Activated T-helper 17 cell treated with anti-CD3 and anti-CD28 coated beads, Interleukin-2, amount 50 U/mL, for 72 hours (primary cell): Measurements from ENCODE around the gene USP3. TPM values are rescaled to one million over a fixed set of nuclear protein-coding genes. Genes with fewer than 3 reads are reported as not detected.

Experiments used
- ATAC-seq: fragments of 150-1000 bp; cut with Tn5 transposase; replicated peaks from 2 replicates; pipeline ENCODE4 v1.10.0; 2021; ENCODE audit warnings: mild to moderate bottlenecking, moderate library complexity
- H3K27ac Mint-ChIP-seq: one replicate; pipeline ENCODE4 v1.8.0; 2022; ENCODE audit warnings: mixed read lengths
- H3K27me3 Mint-ChIP-seq: one replicate; pipeline ENCODE4 v1.8.0; 2022; ENCODE audit warnings: mixed read lengths
- H3K36me3 Mint-ChIP-seq: one replicate; pipeline ENCODE4 v1.8.0; 2022; ENCODE audit warnings: low read depth, mild to moderate bottlenecking, mixed read lengths
- H3K4me1 Mint-ChIP-seq: one replicate; pipeline ENCODE4 v1.8.0; 2022; ENCODE audit warnings: mixed read lengths
- H3K4me3 Mint-ChIP-seq: one replicate; pipeline ENCODE4 v1.8.0; 2022; ENCODE audit warnings: mild to moderate bottlenecking, mixed read lengths
- H3K9me3 Mint-ChIP-seq: one replicate; pipeline ENCODE4 v1.8.0; 2022; ENCODE audit warnings: mixed read lengths
- total RNA-seq, 2 donors: library from RNA; stranded (reverse); gene quantifications; one replicate each; pipeline ENCODE4 v1.2.3, GENCODE V29; 2022

The USP3 gene
- total RNA-seq, 2 donors from 2014 or later = 60.9 to 102 TPM

- Mint-ChIP-seq H3K4me1 (peaks cover 29% of the 10 kb centered on the region), H3K9me3 (no peaks in the 10 kb centered on the region), H3K27ac (peak overlapping the region; percentile 71), H3K36me3 (peaks cover 13% of the 10 kb centered on the region), H3K27me3 (no peaks in the 10 kb centered on the region), H3K4me3 (peak overlapping the region; percentile 86)
- peak; percentile 5 for ATAC-seq
Observed at GRCh38 chr15:63599401-63600000, 95.1 kb downstream of the USP3 start.

DNA sequence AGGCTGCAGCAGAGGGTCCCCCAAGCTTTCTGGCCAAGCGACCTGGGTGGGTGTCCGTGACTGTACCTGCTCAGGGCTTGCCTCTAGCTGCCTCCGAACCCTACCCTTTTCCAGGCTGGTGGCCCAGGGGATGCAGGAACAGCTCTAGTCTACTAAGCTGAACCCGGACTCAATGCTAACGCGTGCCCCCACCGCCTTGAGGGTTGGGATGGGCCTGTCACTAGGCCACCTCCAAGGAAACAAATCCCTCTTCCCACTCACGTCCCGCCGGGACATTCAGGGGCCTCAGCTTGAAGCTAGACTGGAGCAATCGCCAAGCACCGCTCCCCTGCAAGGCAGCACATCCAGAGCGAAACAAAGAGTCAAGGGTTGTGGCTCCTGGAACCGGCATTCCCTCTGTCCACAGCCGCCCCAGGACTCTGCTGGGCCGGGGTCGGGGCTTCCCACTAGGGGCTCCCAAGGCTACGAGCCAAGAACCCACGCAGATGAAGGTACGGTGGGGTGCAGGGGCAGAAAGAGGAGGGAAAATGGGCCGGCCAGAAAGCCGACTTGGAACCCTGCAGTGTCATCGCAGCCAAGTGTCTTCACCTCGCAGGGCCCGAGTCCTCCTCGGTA, 95.7 kb downstream of the USP3 start:
- no peaks in the 10 kb centered on the region for H3K27me3 Mint-ChIP-seq
- peaks cover 13% of the 10 kb centered on the region for H3K36me3 Mint-ChIP-seq
- H3K27ac Mint-ChIP-seq = peak overlapping the region; percentile 71
- H3K9me3 Mint-ChIP-seq = no peaks in the 10 kb centered on the region
- peak overlapping the region; percentile 86 for H3K4me3 Mint-ChIP-seq
- ATAC-seq = peak; percentile 10
- peaks cover 25% of the 10 kb centered on the region for H3K4me1 Mint-ChIP-seq

DNA sequence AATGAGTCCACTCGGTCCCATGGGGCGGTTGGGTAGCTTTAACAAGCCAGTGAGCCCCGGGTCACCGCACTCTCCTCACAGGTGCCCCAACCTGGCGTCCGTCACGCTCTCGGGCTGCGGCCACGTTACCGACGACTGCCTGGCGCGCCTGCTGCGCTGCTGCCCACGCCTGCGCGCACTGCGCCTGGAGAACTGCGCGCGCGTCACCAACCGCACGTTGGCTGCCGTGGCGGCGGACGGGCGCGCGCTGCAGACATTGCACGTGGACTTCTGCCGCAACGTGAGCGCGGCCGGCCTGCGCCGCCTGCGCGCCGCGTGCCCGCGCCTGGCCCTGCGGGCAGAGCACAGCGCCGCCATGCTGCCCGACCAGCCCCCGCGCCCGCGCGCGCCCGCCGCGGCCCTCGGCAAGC, 96.2 kb downstream of the USP3 start:
- Mint-ChIP-seq H3K27ac (peak overlapping the region; percentile 89), H3K4me1 (peaks cover 22% of the 10 kb centered on the region), H3K9me3 (no peaks in the 10 kb centered on the region), H3K4me3 (peak overlapping the region; percentile 86), H3K36me3 (peaks cover 13% of the 10 kb centered on the region), H3K27me3 (no peaks in the 10 kb centered on the region)
- peak; percentile 83 for ATAC-seq

GRCh38 chr15:63601026-63601703, 96.8 kb downstream of the USP3 start:
- Mint-ChIP-seq H3K9me3 (no peaks in the 10 kb centered on the region), H3K36me3 (peaks cover 13% of the 10 kb centered on the region), H3K4me3 (peak overlapping the region; percentile 86), H3K27ac (peak overlapping the region; percentile 89), H3K4me1 (peaks cover 17% of the 10 kb centered on the region), H3K27me3 (no peaks in the 10 kb centered on the region)
- ATAC-seq = peak; percentile 25

GRCh38 chr15:63601704-63602185, 97.4 kb downstream of the USP3 start:
- H3K27ac Mint-ChIP-seq = peak overlapping the region; percentile 89
- H3K4me1 Mint-ChIP-seq = peaks cover 11% of the 10 kb centered on the region
- H3K27me3 Mint-ChIP-seq = no peaks in the 10 kb centered on the region
- ATAC-seq = no peak
- no peaks in the 10 kb centered on the region for H3K9me3 Mint-ChIP-seq
- peaks cover 13% of the 10 kb centered on the region for H3K36me3 Mint-ChIP-seq
- peak overlapping the region; percentile 86 for H3K4me3 Mint-ChIP-seq

DNA sequence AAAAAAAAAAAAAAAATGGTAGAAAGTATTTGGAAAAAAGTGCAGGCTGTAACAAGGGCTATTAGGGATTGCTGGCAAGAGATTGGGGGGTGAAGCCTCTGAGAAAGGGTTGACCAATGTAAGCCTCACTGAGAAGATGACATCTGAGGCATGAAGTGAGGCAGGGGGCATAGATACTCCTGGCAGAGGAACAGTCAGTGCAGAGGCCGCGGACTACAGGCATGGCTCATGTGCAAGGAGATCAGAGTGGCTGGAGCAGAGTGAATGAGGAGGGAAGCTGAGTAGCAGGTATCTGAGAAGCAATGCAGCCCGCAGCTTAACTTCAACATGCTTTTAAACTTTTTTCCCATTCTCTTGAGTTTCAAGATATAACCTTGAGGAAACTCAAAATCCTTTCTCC, 98.2 kb downstream of the USP3 start:
- H3K4me3 Mint-ChIP-seq = peak overlapping the region; percentile 86
- no peak overlapping the region for H3K27ac Mint-ChIP-seq
- H3K36me3 Mint-ChIP-seq = peaks cover 18% of the 10 kb centered on the region
- no peaks in the 10 kb centered on the region for H3K9me3 Mint-ChIP-seq
- no peak for ATAC-seq
- no peaks in the 10 kb centered on the region for H3K27me3 Mint-ChIP-seq
- peaks cover 9% of the 10 kb centered on the region for H3K4me1 Mint-ChIP-seq

- H3K27ac Mint-ChIP-seq = no peak overlapping the region
- H3K4me1 Mint-ChIP-seq = peaks cover 9% of the 10 kb centered on the region
- no peak for ATAC-seq
- H3K9me3 Mint-ChIP-seq = no peaks in the 10 kb centered on the region
- no peak overlapping the region for H3K4me3 Mint-ChIP-seq
- no peaks in the 10 kb centered on the region for H3K27me3 Mint-ChIP-seq
- H3K36me3 Mint-ChIP-seq = peaks cover 27% of the 10 kb centered on the region
Observed at GRCh38 chr15:63603516-63603915, 99.1 kb downstream of the USP3 start.

DNA sequence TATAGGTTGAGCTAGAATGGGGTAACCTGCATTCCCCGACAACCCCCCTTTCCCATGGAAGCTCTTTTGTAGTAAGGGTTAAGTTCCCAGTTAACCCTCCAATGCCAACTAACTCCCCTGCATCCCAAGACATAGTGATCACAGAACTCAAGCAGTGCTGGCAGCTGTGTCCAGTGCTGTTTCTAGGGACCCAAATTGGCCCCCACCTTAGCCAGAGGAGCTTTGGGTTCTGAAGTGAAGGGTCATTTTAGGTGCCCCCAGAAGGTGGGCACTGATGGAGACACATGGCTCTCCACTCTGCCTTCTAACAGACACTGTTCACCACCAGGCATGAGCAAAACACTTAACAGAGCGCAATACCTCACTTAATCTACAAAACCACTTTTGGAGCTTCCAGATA, 99.9 kb downstream of the USP3 start:
- ATAC-seq = no peak
- H3K27me3 Mint-ChIP-seq = no peaks in the 10 kb centered on the region
- no peak overlapping the region for H3K4me3 Mint-ChIP-seq
- peaks cover 32% of the 10 kb centered on the region for H3K36me3 Mint-ChIP-seq
- no peaks in the 10 kb centered on the region for H3K9me3 Mint-ChIP-seq
- no peak overlapping the region for H3K27ac Mint-ChIP-seq
- peaks cover 9% of the 10 kb centered on the region for H3K4me1 Mint-ChIP-seq

GRCh38 chr15:63605036-63605435, 100.6 kb downstream of the USP3 start:
- H3K27ac Mint-ChIP-seq = peak overlapping the region; percentile 89
- H3K4me1 Mint-ChIP-seq = peaks cover 7% of the 10 kb centered on the region
- no peak for ATAC-seq
- H3K27me3 Mint-ChIP-seq = no peaks in the 10 kb centered on the region
- peak overlapping the region; percentile 67 for H3K4me3 Mint-ChIP-seq
- peaks cover 32% of the 10 kb centered on the region for H3K36me3 Mint-ChIP-seq
- no peaks in the 10 kb centered on the region for H3K9me3 Mint-ChIP-seq

GRCh38 chr15:63605816-63606215, 101.4 kb downstream of the USP3 start:
- H3K27me3 Mint-ChIP-seq = no peaks in the 10 kb centered on the region
- H3K4me3 Mint-ChIP-seq = peak overlapping the region; percentile 67
- H3K27ac Mint-ChIP-seq = peak overlapping the region; percentile 89
- peaks cover 14% of the 10 kb centered on the region for H3K4me1 Mint-ChIP-seq
- ATAC-seq = peak; percentile 77
- H3K9me3 Mint-ChIP-seq = no peaks in the 10 kb centered on the region
- H3K36me3 Mint-ChIP-seq = peaks cover 31% of the 10 kb centered on the region

DNA sequence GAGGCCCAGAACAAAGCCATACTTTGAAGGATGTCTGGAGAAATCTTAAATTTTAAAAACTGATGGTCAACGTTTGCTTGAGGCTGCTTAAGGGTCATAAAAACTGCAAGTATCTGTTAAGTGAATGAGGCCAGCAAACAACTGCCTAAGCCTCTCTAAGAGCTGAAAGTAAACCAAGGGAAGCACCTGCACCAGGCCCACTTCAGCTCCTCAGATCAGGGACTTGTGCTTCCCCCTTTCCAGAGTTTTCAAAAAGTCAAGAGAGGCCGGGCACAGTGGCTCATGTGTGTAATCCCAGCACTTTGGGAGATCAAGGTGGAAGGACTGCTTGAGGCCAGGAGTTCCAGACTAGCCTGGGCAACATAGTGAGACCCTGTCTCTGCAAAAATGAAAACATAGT, 101.9 kb downstream of the USP3 start:
- Mint-ChIP-seq H3K9me3 (no peaks in the 10 kb centered on the region), H3K4me1 (peaks cover 16% of the 10 kb centered on the region), H3K4me3 (peak overlapping the region; percentile 67), H3K27me3 (no peaks in the 10 kb centered on the region), H3K27ac (peak overlapping the region; percentile 89), H3K36me3 (peaks cover 28% of the 10 kb centered on the region)
- ATAC-seq = no peak

GRCh38 chr15:63608989-63609388, 104.6 kb downstream of the USP3 start:
- Mint-ChIP-seq H3K9me3 (no peaks in the 10 kb centered on the region), H3K27ac (peak overlapping the region; percentile 25), H3K27me3 (no peaks in the 10 kb centered on the region), H3K4me1 (peaks cover 16% of the 10 kb centered on the region), H3K36me3 (peaks cover 33% of the 10 kb centered on the region), H3K4me3 (no peak overlapping the region)
- ATAC-seq = no peak

DNA sequence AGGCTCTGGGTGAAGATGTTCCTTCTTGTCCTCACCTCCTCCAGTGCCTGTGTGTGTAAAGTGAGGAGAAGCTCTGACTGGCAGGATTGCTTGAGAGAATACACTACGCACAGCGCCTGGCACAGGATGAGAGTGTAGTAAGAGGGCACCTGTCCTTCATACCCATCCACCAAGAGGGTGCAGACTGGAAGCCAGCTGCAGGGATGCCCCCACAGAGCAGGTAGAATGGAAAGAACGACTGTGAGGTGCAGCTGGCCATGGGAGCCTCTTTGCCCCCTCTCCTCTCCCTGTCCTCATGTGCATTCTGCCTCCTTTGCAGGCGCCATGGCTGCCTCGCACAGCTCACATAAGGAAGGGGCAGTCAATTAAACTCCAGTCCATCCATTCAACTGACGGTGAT, 105.1 kb downstream of the USP3 start:
- Mint-ChIP-seq H3K9me3 (no peaks in the 10 kb centered on the region), H3K4me1 (peaks cover 16% of the 10 kb centered on the region), H3K27ac (peak overlapping the region; percentile 25), H3K4me3 (no peak overlapping the region), H3K27me3 (no peaks in the 10 kb centered on the region), H3K36me3 (peaks cover 34% of the 10 kb centered on the region)
- ATAC-seq = no peak

GRCh38 chr15:63610209-63610841, 105.9 kb downstream of the USP3 start:
- no peaks in the 10 kb centered on the region for H3K27me3 Mint-ChIP-seq
- H3K9me3 Mint-ChIP-seq = no peaks in the 10 kb centered on the region
- peak overlapping the region; percentile 40 for H3K4me3 Mint-ChIP-seq
- peak overlapping the region; percentile 78 for H3K27ac Mint-ChIP-seq
- peak; percentile 89 for ATAC-seq
- H3K36me3 Mint-ChIP-seq = peaks cover 43% of the 10 kb centered on the region
- peaks cover 12% of the 10 kb centered on the region for H3K4me1 Mint-ChIP-seq
